Measurements from ENCODE around the gene ZSCAN5C. TPM values are rescaled to one million over a fixed set of nuclear protein-coding genes. Genes with fewer than 3 reads are reported as not detected.
A peak's percentile ranks its signal among the peaks of the same experiment; 100 is the strongest.
"Not testable (repeated sequence)": the region's sequence is repeated elsewhere in the genome, so short reads cannot be mapped to it uniquely, and the experiment has no call there.

Gene ZSCAN5C
- total RNA-seq, 2 experiments from 2014 or later = not detected

DNA sequence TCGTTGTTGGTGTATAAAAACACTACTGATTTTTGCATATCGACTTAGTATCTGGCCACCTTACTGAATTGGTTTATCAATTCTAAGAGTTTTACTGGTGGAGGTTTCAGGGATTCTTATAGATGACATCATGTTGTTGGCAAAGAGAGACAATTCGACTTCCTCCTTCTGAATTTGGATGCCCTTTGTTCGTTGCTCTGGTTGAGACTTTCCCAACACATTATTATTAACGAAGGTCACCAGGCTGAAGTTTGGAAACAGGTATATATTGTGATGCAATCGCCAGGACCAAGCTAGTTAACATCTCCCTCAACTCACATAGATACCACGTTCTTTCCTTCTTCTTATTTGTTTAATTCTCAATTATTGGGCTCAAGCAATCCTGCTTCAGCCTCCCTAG is 2.4 kb upstream of the ZSCAN5C start:
- ATAC-seq (no peak), DNase-seq (no peak)
- Mint-ChIP-seq H3K4me1 (ENCODE audit: low read depth) (no peaks in the 10 kb centered on the region), H3K4me3 (no peak overlapping the region), H3K36me3 (ENCODE audit: low read depth) (no peaks in the 10 kb centered on the region), H3K9me3 (ENCODE audit: insufficient read depth) (no peaks in the 10 kb centered on the region), H3K27me3 (ENCODE audit: low read depth) (peaks cover 2% of the 10 kb centered on the region), H3K27ac (no peak overlapping the region)
- POLR2A ChIA-PET = no interaction called here
- CTCF ChIA-PET = no interaction called here

- POLR2A ChIA-PET; H3K27me3 Mint-ChIP-seq (ENCODE audit: low read depth): not testable (repeated sequence)
These were observed 5.5 kb downstream of the ZSCAN5C start for GRCh38 chr19:56207581-56207980.

GRCh38 chr19:56209091-56209490 is 7.0 kb downstream of the ZSCAN5C start:
- POLR2A ChIA-PET = no interaction called here

More at GRCh38 chr19:56207581-56207980, 5.5 kb downstream of the ZSCAN5C start:
- H3K4me3 Mint-ChIP-seq; ATAC-seq; H3K9me3 Mint-ChIP-seq (ENCODE audit: insufficient read depth); H3K4me1 Mint-ChIP-seq (ENCODE audit: low read depth); DNase-seq; H3K27ac Mint-ChIP-seq; CTCF ChIA-PET; H3K36me3 Mint-ChIP-seq (ENCODE audit: low read depth): not testable (repeated sequence)

DNA sequence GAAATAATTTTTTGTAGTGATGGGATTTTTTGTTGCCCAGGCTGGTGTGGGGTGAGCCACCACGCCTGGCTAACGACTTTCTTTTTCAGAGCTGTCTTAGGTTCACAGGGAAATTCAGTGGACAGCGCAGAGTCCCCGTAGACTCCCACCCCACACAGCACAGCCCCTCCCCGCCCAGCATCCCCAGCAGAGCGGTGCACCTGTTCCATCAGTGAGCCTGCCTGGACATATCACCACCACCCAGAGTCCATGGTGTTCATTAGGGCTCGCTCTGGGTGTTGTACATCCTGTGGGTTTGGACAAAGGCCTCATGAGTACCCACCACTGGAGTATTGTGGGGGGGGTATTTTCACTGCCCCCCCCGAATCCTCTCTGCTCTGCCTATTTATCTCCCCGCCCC is 8.0 kb downstream of the ZSCAN5C start:
- H3K9me3 Mint-ChIP-seq (ENCODE audit: insufficient read depth); DNase-seq; CTCF ChIA-PET; H3K4me1 Mint-ChIP-seq (ENCODE audit: low read depth); H3K36me3 Mint-ChIP-seq (ENCODE audit: low read depth); H3K27me3 Mint-ChIP-seq (ENCODE audit: low read depth); H3K27ac Mint-ChIP-seq; POLR2A ChIA-PET; ATAC-seq; H3K4me3 Mint-ChIP-seq: not testable (repeated sequence)

More at GRCh38 chr19:56209091-56209490, 7.0 kb downstream of the ZSCAN5C start:
- no peaks in the 10 kb centered on the region for H3K9me3 Mint-ChIP-seq (ENCODE audit: insufficient read depth)
- H3K36me3 Mint-ChIP-seq (ENCODE audit: low read depth) = no peaks in the 10 kb centered on the region
- H3K27me3 Mint-ChIP-seq (ENCODE audit: low read depth) = no peaks in the 10 kb centered on the region
- H3K4me3 Mint-ChIP-seq = no peak overlapping the region
- CTCF ChIA-PET = no interaction called here
- no peak overlapping the region for H3K27ac Mint-ChIP-seq
- ATAC-seq (no peak), DNase-seq (no peak)
- H3K4me1 Mint-ChIP-seq (ENCODE audit: low read depth) = no peaks in the 10 kb centered on the region

GRCh38 chr19:56211718-56212117 is 9.6 kb downstream of the ZSCAN5C start:
- Mint-ChIP-seq H3K36me3 (ENCODE audit: low read depth) (no peaks in the 10 kb centered on the region), H3K27me3 (ENCODE audit: low read depth) (peaks cover 5% of the 10 kb centered on the region), H3K27ac (no peak overlapping the region), H3K4me3 (no peak overlapping the region), H3K4me1 (ENCODE audit: low read depth) (peaks cover under 1% of the 10 kb centered on the region), H3K9me3 (ENCODE audit: insufficient read depth) (no peaks in the 10 kb centered on the region)
- no peak for ATAC-seq
- ChIA-PET CTCF (no interaction called here), POLR2A (no interaction called here)
- DNase-seq = no peak

DNA sequence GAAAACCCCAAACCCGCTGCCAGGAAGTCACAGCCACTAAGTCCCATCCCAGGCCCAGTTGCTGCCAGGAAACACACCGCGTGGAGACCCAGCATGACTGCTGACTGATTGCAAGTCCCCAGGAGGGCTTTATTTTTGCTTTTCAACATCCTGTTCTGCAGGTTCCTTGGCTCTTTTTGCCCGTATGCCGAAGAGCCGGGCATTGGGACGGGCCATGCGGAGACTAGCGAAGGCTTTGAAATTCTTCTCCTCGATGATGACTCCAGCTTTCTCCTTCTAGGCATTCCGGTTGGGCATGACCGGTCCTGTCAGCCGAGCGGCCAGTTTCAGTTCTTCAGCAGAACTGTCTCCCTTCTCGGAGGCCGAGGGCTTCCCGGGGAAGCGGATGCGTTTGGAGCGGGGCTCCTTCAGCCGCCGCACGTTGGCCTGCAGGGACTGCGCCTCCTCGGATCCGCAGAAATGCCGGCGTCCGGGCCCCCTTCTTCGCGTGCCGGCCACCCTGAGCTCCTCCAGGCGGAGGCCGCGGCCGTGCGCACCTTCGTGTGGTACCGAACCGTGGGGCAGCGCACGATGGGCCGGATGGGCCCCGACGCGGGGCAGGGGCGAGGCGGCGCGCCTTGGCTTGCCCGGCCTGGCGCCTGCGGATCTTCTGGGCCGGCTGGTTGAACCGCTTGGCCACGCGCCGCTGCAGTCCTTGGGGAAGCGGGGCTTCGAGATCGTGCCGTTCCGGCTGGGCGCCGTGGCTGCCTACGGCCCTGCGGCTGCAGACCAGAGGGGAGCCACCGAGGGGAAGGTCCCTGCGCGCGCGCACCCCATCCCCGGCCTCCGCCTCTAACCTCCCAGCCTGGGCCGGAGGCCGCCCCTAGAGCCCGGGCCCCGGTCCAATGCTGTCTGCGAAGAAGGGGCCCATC is 15.2 kb downstream of the ZSCAN5C start:
- peak; percentile 44 for ATAC-seq
- no peak overlapping the region for H3K27ac Mint-ChIP-seq
- POLR2A ChIA-PET = no interaction called here
- peaks cover 10% of the 10 kb centered on the region for H3K4me1 Mint-ChIP-seq (ENCODE audit: low read depth)
- peak; percentile 35 for DNase-seq
- CTCF ChIA-PET = no interaction called here
- no peaks in the 10 kb centered on the region for H3K9me3 Mint-ChIP-seq (ENCODE audit: insufficient read depth)
- H3K27me3 Mint-ChIP-seq (ENCODE audit: low read depth) = peaks cover 14% of the 10 kb centered on the region
- peak overlapping the region; percentile 55 for H3K4me3 Mint-ChIP-seq
- no peaks in the 10 kb centered on the region for H3K36me3 Mint-ChIP-seq (ENCODE audit: low read depth)

DNA sequence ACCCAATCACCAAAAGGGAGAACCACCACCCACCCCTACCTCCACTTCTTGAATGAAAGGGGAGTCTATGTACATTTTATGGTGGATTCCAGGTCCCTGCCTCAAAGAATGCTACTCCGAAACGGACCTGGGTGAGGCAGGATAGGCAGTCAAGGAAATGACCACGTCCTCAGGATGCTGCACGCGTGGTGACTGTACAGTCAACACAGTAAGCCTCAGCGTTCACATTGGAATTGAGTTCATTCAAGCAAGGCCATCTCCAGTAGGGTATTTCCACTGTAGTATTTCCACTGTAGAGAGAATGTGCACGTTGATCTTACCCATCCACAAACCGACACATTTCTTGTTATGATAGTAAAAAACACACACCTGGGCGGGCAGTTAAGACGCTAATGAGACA is 16.9 kb downstream of the ZSCAN5C start:
- no peak overlapping the region for H3K27ac Mint-ChIP-seq
- DNase-seq = no peak
- H3K4me1 Mint-ChIP-seq (ENCODE audit: low read depth) = peaks cover 10% of the 10 kb centered on the region
- ChIA-PET CTCF (no interaction called here), POLR2A (no interaction called here)
- ATAC-seq = no peak
- no peak overlapping the region for H3K4me3 Mint-ChIP-seq
- no peaks in the 10 kb centered on the region for H3K36me3 Mint-ChIP-seq (ENCODE audit: low read depth)
- peaks cover 14% of the 10 kb centered on the region for H3K27me3 Mint-ChIP-seq (ENCODE audit: low read depth)
- no peaks in the 10 kb centered on the region for H3K9me3 Mint-ChIP-seq (ENCODE audit: insufficient read depth)

DNA sequence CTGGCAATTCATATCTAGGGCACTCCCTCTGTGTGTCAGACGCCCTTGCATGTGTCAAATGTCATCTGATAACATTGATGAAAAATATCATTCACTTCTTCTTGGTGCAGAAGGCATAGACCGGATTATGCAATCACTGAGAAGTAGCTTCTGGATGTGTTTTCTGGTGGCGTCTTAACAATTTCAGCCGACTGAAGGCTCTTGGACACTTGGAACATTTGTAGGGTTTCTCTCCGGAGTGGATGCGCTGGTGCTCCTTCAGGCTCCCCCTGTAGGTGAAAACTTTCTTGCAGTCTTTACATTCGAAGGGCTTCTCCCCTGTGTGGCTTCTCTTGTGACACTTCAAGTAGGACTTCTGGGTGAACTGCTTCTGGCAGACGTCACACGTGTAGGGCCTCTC is 19.4 kb downstream of the ZSCAN5C start:
- ATAC-seq; H3K4me3 Mint-ChIP-seq; H3K36me3 Mint-ChIP-seq (ENCODE audit: low read depth); H3K27me3 Mint-ChIP-seq (ENCODE audit: low read depth); H3K9me3 Mint-ChIP-seq (ENCODE audit: insufficient read depth); POLR2A ChIA-PET; H3K27ac Mint-ChIP-seq; DNase-seq: not testable (repeated sequence)
- CTCF ChIA-PET = interaction anchor here (0.9 kb wide), 1 partner anchor 11 kb away, joined by 3 read pairs; no protein-coding TSS in a partner anchor
- H3K4me1 Mint-ChIP-seq (ENCODE audit: low read depth) = peaks cover 10% of the 10 kb centered on the region

GRCh38 chr19:56221851-56222250 is 19.8 kb downstream of the ZSCAN5C start:
- H3K27ac Mint-ChIP-seq = no peak overlapping the region

GRCh38 chr19:56222901-56223300 is 20.8 kb downstream of the ZSCAN5C start:
- no peak overlapping the region for H3K4me3 Mint-ChIP-seq
- POLR2A ChIA-PET = no interaction called here
- ATAC-seq (no peak), DNase-seq (no peak)
- CTCF ChIA-PET = no interaction called here
- no peaks in the 10 kb centered on the region for H3K9me3 Mint-ChIP-seq (ENCODE audit: insufficient read depth)
- peaks cover 4% of the 10 kb centered on the region for H3K4me1 Mint-ChIP-seq (ENCODE audit: low read depth)
- no peaks in the 10 kb centered on the region for H3K36me3 Mint-ChIP-seq (ENCODE audit: low read depth)
- no peak overlapping the region for H3K27ac Mint-ChIP-seq
- H3K27me3 Mint-ChIP-seq (ENCODE audit: low read depth) = peaks cover 2% of the 10 kb centered on the region

More at GRCh38 chr19:56221851-56222250, 19.8 kb downstream of the ZSCAN5C start:
- no peak overlapping the region for H3K4me3 Mint-ChIP-seq
- CTCF ChIA-PET = interaction anchor here (0.9 kb wide), 1 partner anchor 11 kb away, joined by 3 read pairs; no protein-coding TSS in a partner anchor
- ATAC-seq (no peak), DNase-seq (no peak)
- H3K4me1 Mint-ChIP-seq (ENCODE audit: low read depth) = peaks cover 8% of the 10 kb centered on the region
- POLR2A ChIA-PET = no interaction called here
- no peaks in the 10 kb centered on the region for H3K36me3 Mint-ChIP-seq (ENCODE audit: low read depth)
- H3K27me3 Mint-ChIP-seq (ENCODE audit: low read depth) = peaks cover 7% of the 10 kb centered on the region
- H3K9me3 Mint-ChIP-seq (ENCODE audit: insufficient read depth) = no peaks in the 10 kb centered on the region

DNA sequence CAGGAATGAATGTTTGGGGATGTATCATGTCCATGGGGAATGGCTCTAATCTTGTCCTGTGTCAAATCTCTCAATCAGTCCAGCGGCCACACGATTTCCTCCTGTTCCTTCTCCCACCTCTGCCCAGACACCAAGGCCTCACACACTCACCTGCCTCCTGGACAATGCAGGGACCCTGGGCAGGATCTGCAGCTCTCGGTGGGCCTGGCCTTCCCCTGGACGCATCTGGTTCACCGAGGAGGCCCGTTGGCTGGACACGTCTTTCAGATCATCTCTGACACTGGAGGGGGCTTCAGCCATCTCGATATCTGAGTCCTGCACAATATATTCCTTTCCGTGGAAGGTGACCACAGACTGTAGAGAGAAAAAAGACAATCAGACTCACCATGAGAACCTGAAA is 21.4 kb downstream of the ZSCAN5C start:
- CTCF ChIA-PET = no interaction called here
- ATAC-seq = no peak
- Mint-ChIP-seq H3K4me3 (no peak overlapping the region), H3K36me3 (ENCODE audit: low read depth) (no peaks in the 10 kb centered on the region), H3K9me3 (ENCODE audit: insufficient read depth) (no peaks in the 10 kb centered on the region), H3K27me3 (ENCODE audit: low read depth) (no peaks in the 10 kb centered on the region), H3K27ac (no peak overlapping the region), H3K4me1 (ENCODE audit: low read depth) (peaks cover 2% of the 10 kb centered on the region)
- POLR2A ChIA-PET = no interaction called here
- DNase-seq = no peak

DNA sequence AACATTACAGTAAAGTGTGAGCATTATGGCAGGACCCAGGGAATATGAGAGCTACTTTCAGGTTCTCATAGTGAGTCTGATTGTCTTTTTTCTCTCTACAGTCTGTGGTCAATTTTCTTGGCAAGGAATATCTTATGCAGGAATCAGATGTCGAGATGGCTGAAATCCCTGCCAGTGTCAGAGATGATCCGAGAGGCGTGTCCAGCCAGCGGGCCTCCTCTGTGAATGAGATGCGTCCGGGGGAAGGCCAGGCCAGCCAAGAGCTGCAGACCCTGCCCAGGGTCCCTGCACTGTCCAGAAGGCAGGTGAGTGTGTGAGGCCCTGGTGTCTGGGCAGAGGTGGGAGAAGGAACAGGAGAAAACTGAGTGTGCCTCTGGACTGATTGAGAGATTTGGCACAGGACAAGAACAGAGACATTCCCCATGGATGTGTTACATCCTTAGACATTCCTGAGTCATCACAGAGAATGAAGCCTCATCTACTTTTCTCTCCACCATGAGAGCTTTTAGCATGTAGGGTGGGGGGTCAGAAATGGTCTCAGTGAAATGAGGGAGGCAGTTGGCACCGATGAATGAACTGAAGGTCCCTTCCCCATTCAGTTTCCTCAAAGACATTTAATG is 43.2 kb downstream of the ZSCAN5C start:
- Mint-ChIP-seq H3K27ac (no peak overlapping the region), H3K4me3 (no peak overlapping the region), H3K4me1 (ENCODE audit: low read depth) (no peaks in the 10 kb centered on the region), H3K36me3 (ENCODE audit: low read depth) (no peaks in the 10 kb centered on the region), H3K27me3 (ENCODE audit: low read depth) (no peaks in the 10 kb centered on the region), H3K9me3 (ENCODE audit: insufficient read depth) (no peaks in the 10 kb centered on the region)
- CTCF ChIA-PET = no interaction called here
- POLR2A ChIA-PET = no interaction called here
- no peak for ATAC-seq
- no peak for DNase-seq
